ENCODE measurements around the gene SNX33.

DNA sequence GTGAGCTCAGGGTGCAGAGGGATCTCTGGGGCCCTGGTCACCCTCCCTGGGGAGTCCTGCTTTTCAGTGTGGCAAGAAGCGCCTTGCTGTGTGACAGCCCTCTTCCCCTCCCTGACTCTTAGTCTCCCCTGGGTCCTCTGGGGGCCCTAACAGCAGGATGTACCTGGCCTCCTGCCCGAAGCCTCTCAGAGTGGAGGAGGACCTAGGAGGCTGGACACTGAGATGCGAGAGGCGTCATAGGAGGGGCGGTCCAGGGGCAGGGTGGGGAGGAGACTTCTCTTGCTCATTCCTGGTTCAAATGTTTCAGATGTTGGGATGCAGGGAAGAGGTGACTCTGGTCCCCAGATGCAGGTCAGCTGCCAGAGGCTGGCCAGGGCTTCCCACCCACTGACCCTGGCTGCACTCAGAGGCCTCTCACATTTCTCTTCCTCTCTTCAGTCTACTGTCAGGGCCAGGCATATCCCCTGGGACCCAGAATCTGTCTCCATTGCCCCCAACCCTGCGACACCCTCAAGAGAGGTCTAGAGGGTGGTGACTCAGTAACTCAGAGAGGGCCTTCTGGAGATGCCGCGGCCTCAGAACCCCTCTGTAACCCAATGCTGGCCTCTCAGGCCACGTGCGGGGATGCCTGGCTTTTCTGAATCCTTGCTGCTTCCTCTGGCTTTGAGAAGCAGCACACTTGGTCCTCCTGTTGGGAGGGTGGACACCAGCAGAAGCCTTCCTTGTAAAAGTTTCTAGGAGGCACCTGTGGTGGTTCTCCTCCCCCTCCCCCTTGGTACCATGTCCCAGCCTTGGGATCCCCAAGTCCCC lies 25.9 kb downstream of the SNX33 start:
- TF ChIP-seq, protein P1, sequence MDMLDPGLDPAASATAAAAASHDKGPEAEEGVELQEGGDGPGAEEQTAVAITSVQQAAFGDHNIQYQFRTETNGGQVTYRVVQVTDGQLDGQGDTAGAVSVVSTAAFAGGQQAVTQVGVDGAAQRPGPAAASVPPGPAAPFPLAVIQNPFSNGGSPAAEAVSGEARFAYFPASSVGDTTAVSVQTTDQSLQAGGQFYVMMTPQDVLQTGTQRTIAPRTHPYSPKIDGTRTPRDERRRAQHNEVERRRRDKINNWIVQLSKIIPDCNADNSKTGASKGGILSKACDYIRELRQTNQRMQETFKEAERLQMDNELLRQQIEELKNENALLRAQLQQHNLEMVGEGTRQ (CRISPR knock-in tag; IDR thresholded peaks at IDR 0.05), result no peak
- TF ChIP-seq, protein P2, sequence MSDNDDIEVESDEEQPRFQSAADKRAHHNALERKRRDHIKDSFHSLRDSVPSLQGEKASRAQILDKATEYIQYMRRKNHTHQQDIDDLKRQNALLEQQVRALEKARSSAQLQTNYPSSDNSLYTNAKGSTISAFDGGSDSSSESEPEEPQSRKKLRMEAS (CRISPR knock-in tag; IDR thresholded peaks at IDR 0.05), result no peak
- TF ChIP-seq, protein P3, sequence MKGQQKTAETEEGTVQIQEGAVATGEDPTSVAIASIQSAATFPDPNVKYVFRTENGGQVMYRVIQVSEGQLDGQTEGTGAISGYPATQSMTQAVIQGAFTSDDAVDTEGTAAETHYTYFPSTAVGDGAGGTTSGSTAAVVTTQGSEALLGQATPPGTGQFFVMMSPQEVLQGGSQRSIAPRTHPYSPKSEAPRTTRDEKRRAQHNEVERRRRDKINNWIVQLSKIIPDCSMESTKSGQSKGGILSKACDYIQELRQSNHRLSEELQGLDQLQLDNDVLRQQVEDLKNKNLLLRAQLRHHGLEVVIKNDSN (CRISPR knock-in tag; IDR thresholded peaks at IDR 0.05), result no peak
- TF ChIP-seq, protein P4, sequence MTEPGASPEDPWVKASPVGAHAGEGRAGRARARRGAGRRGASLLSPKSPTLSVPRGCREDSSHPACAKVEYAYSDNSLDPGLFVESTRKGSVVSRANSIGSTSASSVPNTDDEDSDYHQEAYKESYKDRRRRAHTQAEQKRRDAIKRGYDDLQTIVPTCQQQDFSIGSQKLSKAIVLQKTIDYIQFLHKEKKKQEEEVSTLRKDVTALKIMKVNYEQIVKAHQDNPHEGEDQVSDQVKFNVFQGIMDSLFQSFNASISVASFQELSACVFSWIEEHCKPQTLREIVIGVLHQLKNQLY (CRISPR knock-in tag; IDR thresholded peaks at IDR 0.05), result no peak
- TF ChIP-seq, protein P5, sequence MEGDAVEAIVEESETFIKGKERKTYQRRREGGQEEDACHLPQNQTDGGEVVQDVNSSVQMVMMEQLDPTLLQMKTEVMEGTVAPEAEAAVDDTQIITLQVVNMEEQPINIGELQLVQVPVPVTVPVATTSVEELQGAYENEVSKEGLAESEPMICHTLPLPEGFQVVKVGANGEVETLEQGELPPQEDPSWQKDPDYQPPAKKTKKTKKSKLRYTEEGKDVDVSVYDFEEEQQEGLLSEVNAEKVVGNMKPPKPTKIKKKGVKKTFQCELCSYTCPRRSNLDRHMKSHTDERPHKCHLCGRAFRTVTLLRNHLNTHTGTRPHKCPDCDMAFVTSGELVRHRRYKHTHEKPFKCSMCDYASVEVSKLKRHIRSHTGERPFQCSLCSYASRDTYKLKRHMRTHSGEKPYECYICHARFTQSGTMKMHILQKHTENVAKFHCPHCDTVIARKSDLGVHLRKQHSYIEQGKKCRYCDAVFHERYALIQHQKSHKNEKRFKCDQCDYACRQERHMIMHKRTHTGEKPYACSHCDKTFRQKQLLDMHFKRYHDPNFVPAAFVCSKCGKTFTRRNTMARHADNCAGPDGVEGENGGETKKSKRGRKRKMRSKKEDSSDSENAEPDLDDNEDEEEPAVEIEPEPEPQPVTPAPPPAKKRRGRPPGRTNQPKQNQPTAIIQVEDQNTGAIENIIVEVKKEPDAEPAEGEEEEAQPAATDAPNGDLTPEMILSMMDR (IDR thresholded peaks at IDR 0.05), result no peak

Measured in WTC11 (cell line).